WTC11 (cell line): ENCODE results near the gene WARS2. TPM values are rescaled to one million over a fixed set of nuclear protein-coding genes. Genes with fewer than 3 reads are reported as not detected.

Experiments used
- ATAC-seq: fragments of 200-7000 bp; cut with Tn5 transposase; 2 replicates; pipeline ENCODE4 v1.10.0; 2021; ENCODE audit warnings: mild to moderate bottlenecking, moderate library complexity
- CTCF ChIA-PET: fragments of 300-600 bp; sonication (Branson Sonifier 250); formaldehyde crosslinking; loops from one replicate; lab custom pipeline; 2021; ENCODE audit warnings: antibody characterized with exemption; lab: Charles Lee
- POLR2A ChIA-PET: fragments of 350-600 bp; sonication (Branson Sonifier 250); formaldehyde crosslinking; loops from one replicate; lab custom pipeline; 2021; ENCODE audit warnings: antibody characterized with exemption; lab: Charles Lee
- DNase-seq: peaks from one replicate; pipeline ENCODE4 v3.0.0; 2021; ENCODE audit warnings: low spot score
- H3K27ac Mint-ChIP-seq: 2 replicates; pipeline ENCODE4 v1.8.0; 2021; ENCODE audit warnings: mixed read lengths
- H3K27me3 Mint-ChIP-seq: 2 replicates; pipeline ENCODE4 v1.8.0; 2021; ENCODE audit warnings: low read depth, mild to moderate bottlenecking, moderate library complexity, mixed read lengths
- H3K36me3 Mint-ChIP-seq: 2 replicates; pipeline ENCODE4 v1.8.0; 2021; ENCODE audit warnings: mixed read lengths
- H3K4me1 Mint-ChIP-seq: 2 replicates; pipeline ENCODE4 v1.8.0; 2022; ENCODE audit warnings: mixed read lengths
- H3K4me3 Mint-ChIP-seq: 2 replicates; pipeline ENCODE4 v1.8.0; 2021; ENCODE audit warnings: mild to moderate bottlenecking, moderate library complexity, mixed read lengths
- H3K9me3 Mint-ChIP-seq: 2 replicates; pipeline ENCODE4 v1.8.0; 2021; ENCODE audit warnings: mixed read lengths
- EMX1 ChIP-seq: fragments of 250-450 bp; sonication (Bioruptor Pico); IDR thresholded peaks from 2 replicates; pipeline ENCODE4 v1.8.0; 2021; ENCODE audit warnings: mild to moderate bottlenecking
- FOXJ3 ChIP-seq: sonication (generic); formaldehyde crosslinking; IDR thresholded peaks from 2 replicates; pipeline ENCODE4 v1.9.0; 2021; ENCODE audit warnings: missing genetic modification reagents, mild to moderate bottlenecking, borderline replicate concordance
- FOXP1 ChIP-seq: sonication (generic); formaldehyde crosslinking; IDR thresholded peaks from 2 replicates; pipeline ENCODE4 v1.8.0; 2022; ENCODE audit warnings: missing genetic modification reagents, mild to moderate bottlenecking, moderate library complexity, borderline replicate concordance
- NR1H2 ChIP-seq: sonication (generic); formaldehyde crosslinking; IDR thresholded peaks from 2 replicates; pipeline ENCODE4 v1.9.0; 2021; ENCODE audit warnings: mild to moderate bottlenecking, moderate library complexity, missing genetic modification reagents
- TP53 ChIP-seq: sonication (generic); formaldehyde crosslinking; IDR thresholded peaks from 2 replicates; pipeline ENCODE4 v1.8.1; 2023; ENCODE audit warnings: mild to moderate bottlenecking, missing genetic modification reagents
- total RNA-seq: library from RNA; stranded (reverse); gene quantifications from 3 replicates; pipeline ENCODE4 v1.2.3, GENCODE V29; 2021
- TF ChIP-seq, protein P1 (sequence below): fragments of 250-450 bp; sonication (Bioruptor Pico); IDR thresholded peaks from 2 replicates; pipeline ENCODE4 v1.9.0; 2021; ENCODE audit warnings: mild to moderate bottlenecking, borderline replicate concordance
- TF ChIP-seq, protein P2 (sequence below): sonication (generic); formaldehyde crosslinking; IDR thresholded peaks from 2 replicates; pipeline ENCODE4 v1.8.0; 2022; ENCODE audit warnings: missing genetic modification reagents
- TF ChIP-seq, protein P3 (sequence below): sonication (generic); formaldehyde crosslinking; IDR thresholded peaks from 2 replicates; pipeline ENCODE4 v1.8.0; 2022; ENCODE audit warnings: mild to moderate bottlenecking, missing genetic modification reagents
- TF ChIP-seq, protein P4 (sequence below): sonication (generic); formaldehyde crosslinking; IDR thresholded peaks from 2 replicates; pipeline ENCODE4 v1.8.1; 2023; ENCODE audit warnings: mild to moderate bottlenecking, missing genetic modification reagents, borderline replicate concordance

The WARS2 gene
- total RNA-seq, 1 experiment from 2014 or later: 9.3 TPM

DNA sequence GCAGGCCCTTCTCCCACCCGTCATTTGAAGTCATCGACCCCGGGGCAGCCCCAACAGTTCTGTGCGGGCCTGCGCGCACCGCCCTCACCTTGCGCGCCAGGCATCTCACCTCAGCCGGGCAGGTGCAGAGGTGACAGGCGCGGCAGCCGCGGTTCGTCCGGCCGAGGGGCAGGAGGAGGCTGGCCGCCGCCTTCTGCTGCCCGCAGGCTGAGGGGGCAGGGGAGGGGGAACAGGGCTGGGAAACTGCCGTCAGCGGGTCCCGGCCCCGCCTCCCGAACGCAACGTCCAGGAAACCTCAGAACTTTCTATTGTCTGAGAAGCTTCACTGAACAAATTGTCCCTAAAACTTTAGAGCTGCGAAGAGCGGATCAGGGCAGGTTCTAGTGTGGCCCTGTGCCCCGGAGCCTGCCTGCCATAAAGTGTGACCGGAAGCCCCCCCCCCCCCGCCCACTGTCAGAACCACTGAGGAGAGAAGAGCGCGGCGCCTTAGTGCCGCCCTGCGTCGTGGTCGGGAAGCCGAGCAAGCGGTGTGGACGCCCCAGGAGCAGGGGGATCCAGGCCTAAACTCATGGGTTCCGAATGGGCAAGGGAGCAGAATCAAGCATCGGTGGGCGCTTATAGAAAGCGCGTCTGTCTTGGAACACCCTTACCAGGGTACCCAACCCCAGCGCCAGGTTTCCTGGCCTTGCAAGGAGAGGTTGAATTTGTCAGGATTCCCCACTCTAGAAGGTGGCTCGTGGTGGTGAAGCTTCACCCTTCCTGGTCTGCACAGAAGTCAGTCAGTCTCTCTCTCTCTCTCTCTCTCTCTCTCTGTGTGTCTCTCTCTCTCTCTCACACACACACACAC, 139.0 kb downstream of the WARS2 start (continued):
- no peak for TF ChIP-seq FOXP1

DNA sequence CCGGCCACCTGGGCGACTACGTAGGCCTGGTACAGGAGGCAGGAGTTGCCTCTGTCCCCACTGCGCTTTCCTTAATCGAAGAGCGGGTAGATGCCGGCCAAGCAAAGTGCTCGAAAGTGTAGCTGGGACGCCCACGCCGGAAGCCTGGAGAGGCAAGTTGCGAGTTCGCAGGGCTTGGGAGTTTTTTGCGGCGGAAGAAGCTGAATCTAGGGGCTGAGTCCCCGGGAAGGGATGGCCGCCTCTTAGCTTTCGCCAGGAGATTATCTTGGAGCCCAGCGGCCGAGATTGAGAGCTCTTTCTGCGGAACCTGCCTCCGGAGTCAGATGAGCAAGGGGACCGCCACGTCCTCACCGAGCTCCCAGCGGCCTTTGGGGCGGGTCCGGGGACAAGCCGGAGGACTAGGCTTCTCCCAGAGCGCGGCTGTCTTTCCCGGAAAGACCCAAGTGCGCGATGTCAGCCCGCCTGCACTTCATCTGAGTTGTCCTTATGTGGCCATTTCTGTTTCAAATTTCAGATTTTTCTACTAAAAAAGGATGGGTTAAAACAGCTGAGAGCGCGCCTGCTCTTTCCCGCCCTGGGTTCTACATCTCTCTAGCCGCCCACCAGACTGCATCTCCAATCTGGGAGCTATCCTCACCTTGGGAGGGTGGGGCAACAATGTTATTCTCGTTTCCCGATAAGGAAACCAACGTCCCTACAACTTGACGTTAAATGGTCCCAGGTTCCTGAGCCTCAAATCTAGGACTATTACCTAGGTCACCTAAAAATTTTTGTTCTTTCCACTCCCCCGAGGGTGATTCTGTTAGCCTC, 139.9 kb downstream of the WARS2 start:
- Mint-ChIP-seq H3K9me3 (no peaks in the 10 kb centered on the region), H3K27me3 (peaks cover 100% of the 10 kb centered on the region), H3K4me3 (peak overlapping the region; percentile 68), H3K36me3 (peaks cover under 1% of the 10 kb centered on the region), H3K4me1 (peaks cover 62% of the 10 kb centered on the region), H3K27ac (no peak overlapping the region)
- POLR2A ChIA-PET: interaction anchor here (1.0 to 1.8 kb wide), 2 partner anchors 11 to 16 kb away, joined by 4 to 6 read pairs; no protein-coding TSS in a partner anchor
- TF ChIP-seq EMX1: no peak
- no peak for TF ChIP-seq TP53 (CRISPR knock-in tag)
- ATAC-seq (peak; percentile 19), DNase-seq (no peak)
- CTCF ChIA-PET: interaction anchor here (0.7 to 3.0 kb wide), 7 partner anchors 8 to 753 kb away, joined by 3 to 28 read pairs (median 7); no protein-coding TSS in a partner anchor

DNA sequence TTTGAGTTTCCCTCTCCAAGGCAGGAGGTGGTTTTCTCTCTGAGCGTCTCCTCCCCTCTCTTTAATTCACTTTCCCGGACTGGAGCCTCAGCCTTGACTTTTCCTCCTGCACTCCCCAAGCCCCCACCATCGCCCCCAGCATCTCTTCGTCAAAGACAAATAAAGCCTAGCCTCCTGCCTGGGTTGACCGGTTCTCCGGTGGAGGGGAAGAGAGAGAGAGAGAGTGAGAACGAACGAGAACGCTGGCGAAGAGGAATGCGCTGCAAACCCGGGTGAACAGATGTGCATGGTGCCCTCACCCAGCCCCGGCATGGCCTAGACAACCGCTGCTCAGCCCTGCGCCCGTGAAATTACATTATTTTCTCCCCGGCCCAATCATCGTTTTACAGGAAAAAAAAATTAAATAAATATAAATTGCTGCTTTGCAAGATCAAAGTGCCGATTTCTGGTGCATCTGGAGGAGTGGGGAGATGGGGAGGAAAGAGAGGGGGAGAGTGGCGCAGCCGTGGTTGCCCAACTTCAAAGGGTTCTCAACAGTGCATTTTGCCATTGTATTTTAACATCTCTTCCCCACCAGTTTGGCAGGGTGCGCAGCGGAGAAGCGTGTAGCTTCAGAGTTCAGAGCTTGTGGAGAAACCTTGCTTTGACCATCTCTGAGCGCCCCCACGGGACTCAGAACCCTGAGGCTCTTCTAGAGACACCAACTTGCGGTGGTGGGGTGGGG, 140.9 kb downstream of the WARS2 start:
- Mint-ChIP-seq H3K27me3 (peaks cover 100% of the 10 kb centered on the region), H3K9me3 (no peaks in the 10 kb centered on the region), H3K4me3 (peak overlapping the region; percentile 68), H3K27ac (no peak overlapping the region), H3K36me3 (no peaks in the 10 kb centered on the region), H3K4me1 (peaks cover 58% of the 10 kb centered on the region)
- ChIA-PET POLR2A (interaction anchor here (1.0 to 1.8 kb wide), 2 partner anchors 10 to 15 kb away, joined by 4 to 6 read pairs; no protein-coding TSS in a partner anchor), CTCF (interaction anchor here (0.7 to 3.0 kb wide), 4 partner anchors 9 to 15 kb away, joined by 3 to 28 read pairs (median 14); no protein-coding TSS in a partner anchor)
- no peak for ATAC-seq
- TF ChIP-seq, protein P1, sequence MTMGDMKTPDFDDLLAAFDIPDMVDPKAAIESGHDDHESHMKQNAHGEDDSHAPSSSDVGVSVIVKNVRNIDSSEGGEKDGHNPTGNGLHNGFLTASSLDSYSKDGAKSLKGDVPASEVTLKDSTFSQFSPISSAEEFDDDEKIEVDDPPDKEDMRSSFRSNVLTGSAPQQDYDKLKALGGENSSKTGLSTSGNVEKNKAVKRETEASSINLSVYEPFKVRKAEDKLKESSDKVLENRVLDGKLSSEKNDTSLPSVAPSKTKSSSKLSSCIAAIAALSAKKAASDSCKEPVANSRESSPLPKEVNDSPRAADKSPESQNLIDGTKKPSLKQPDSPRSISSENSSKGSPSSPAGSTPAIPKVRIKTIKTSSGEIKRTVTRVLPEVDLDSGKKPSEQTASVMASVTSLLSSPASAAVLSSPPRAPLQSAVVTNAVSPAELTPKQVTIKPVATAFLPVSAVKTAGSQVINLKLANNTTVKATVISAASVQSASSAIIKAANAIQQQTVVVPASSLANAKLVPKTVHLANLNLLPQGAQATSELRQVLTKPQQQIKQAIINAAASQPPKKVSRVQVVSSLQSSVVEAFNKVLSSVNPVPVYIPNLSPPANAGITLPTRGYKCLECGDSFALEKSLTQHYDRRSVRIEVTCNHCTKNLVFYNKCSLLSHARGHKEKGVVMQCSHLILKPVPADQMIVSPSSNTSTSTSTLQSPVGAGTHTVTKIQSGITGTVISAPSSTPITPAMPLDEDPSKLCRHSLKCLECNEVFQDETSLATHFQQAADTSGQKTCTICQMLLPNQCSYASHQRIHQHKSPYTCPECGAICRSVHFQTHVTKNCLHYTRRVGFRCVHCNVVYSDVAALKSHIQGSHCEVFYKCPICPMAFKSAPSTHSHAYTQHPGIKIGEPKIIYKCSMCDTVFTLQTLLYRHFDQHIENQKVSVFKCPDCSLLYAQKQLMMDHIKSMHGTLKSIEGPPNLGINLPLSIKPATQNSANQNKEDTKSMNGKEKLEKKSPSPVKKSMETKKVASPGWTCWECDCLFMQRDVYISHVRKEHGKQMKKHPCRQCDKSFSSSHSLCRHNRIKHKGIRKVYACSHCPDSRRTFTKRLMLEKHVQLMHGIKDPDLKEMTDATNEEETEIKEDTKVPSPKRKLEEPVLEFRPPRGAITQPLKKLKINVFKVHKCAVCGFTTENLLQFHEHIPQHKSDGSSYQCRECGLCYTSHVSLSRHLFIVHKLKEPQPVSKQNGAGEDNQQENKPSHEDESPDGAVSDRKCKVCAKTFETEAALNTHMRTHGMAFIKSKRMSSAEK (CRISPR knock-in tag): no peak
- TF ChIP-seq, protein P2, sequence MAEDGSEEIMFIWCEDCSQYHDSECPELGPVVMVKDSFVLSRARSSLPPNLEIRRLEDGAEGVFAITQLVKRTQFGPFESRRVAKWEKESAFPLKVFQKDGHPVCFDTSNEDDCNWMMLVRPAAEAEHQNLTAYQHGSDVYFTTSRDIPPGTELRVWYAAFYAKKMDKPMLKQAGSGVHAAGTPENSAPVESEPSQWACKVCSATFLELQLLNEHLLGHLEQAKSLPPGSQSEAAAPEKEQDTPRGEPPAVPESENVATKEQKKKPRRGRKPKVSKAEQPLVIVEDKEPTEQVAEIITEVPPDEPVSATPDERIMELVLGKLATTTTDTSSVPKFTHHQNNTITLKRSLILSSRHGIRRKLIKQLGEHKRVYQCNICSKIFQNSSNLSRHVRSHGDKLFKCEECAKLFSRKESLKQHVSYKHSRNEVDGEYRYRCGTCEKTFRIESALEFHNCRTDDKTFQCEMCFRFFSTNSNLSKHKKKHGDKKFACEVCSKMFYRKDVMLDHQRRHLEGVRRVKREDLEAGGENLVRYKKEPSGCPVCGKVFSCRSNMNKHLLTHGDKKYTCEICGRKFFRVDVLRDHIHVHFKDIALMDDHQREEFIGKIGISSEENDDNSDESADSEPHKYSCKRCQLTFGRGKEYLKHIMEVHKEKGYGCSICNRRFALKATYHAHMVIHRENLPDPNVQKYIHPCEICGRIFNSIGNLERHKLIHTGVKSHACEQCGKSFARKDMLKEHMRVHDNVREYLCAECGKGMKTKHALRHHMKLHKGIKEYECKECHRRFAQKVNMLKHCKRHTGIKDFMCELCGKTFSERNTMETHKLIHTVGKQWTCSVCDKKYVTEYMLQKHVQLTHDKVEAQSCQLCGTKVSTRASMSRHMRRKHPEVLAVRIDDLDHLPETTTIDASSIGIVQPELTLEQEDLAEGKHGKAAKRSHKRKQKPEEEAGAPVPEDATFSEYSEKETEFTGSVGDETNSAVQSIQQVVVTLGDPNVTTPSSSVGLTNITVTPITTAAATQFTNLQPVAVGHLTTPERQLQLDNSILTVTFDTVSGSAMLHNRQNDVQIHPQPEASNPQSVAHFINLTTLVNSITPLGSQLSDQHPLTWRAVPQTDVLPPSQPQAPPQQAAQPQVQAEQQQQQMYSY: no peak
- no peak for TF ChIP-seq NR1H2 (CRISPR knock-in tag)
- TF ChIP-seq, protein P3, sequence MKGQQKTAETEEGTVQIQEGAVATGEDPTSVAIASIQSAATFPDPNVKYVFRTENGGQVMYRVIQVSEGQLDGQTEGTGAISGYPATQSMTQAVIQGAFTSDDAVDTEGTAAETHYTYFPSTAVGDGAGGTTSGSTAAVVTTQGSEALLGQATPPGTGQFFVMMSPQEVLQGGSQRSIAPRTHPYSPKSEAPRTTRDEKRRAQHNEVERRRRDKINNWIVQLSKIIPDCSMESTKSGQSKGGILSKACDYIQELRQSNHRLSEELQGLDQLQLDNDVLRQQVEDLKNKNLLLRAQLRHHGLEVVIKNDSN: no peak
- no peak for TF ChIP-seq FOXJ3
- TF ChIP-seq, protein P4, sequence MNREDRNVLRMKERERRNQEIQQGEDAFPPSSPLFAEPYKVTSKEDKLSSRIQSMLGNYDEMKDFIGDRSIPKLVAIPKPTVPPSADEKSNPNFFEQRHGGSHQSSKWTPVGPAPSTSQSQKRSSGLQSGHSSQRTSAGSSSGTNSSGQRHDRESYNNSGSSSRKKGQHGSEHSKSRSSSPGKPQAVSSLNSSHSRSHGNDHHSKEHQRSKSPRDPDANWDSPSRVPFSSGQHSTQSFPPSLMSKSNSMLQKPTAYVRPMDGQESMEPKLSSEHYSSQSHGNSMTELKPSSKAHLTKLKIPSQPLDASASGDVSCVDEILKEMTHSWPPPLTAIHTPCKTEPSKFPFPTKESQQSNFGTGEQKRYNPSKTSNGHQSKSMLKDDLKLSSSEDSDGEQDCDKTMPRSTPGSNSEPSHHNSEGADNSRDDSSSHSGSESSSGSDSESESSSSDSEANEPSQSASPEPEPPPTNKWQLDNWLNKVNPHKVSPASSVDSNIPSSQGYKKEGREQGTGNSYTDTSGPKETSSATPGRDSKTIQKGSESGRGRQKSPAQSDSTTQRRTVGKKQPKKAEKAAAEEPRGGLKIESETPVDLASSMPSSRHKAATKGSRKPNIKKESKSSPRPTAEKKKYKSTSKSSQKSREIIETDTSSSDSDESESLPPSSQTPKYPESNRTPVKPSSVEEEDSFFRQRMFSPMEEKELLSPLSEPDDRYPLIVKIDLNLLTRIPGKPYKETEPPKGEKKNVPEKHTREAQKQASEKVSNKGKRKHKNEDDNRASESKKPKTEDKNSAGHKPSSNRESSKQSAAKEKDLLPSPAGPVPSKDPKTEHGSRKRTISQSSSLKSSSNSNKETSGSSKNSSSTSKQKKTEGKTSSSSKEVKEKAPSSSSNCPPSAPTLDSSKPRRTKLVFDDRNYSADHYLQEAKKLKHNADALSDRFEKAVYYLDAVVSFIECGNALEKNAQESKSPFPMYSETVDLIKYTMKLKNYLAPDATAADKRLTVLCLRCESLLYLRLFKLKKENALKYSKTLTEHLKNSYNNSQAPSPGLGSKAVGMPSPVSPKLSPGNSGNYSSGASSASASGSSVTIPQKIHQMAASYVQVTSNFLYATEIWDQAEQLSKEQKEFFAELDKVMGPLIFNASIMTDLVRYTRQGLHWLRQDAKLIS (CRISPR knock-in tag): no peak
- DNase-seq: no peak
